Activated CD4-positive, alpha-beta T cell treated with anti-CD3 and anti-CD28 coated beads, Interleukin-2, amount 10 ng/mL, durations not matched to agents 24 days and 14 days (primary cell): ENCODE results near the gene PARD3B. TPM values are rescaled to one million over a fixed set of nuclear protein-coding genes. Genes with fewer than 3 reads are reported as not detected.

Experiments used
- DNase-seq: peaks from one replicate; pipeline ENCODE4 v3.0.0; 2022
- H3K27ac Mint-ChIP-seq: one replicate; pipeline ENCODE4 v1.8.0; 2022; ENCODE audit warnings: mild to moderate bottlenecking, mixed read lengths
- H3K27me3 Mint-ChIP-seq: one replicate; pipeline ENCODE4 v1.8.0; 2022; ENCODE audit warnings: mixed read lengths
- H3K36me3 Mint-ChIP-seq: one replicate; pipeline ENCODE4 v1.8.0; 2022; ENCODE audit warnings: low read depth, mild to moderate bottlenecking, mixed read lengths
- H3K4me1 Mint-ChIP-seq: one replicate; pipeline ENCODE4 v1.8.0; 2021; ENCODE audit warnings: mixed read lengths
- H3K4me3 Mint-ChIP-seq: one replicate; pipeline ENCODE4 v1.8.0; 2022; ENCODE audit warnings: mild to moderate bottlenecking, moderate library complexity, mixed read lengths
- H3K9me3 Mint-ChIP-seq: one replicate; pipeline ENCODE4 v1.8.0; 2021; ENCODE audit warnings: mixed read lengths
- intact Hi-C: fragments of 100-400 bp; cut with micrococcal nuclease; formaldehyde crosslinking; loops from one replicate; pipeline ENCODE4 v1.15.1; 2023
- total RNA-seq: library from RNA; stranded (reverse); gene quantifications from 2 replicates; pipeline ENCODE4 v1.2.3, GENCODE V29; 2022

Gene PARD3B
- total RNA-seq, 1 donor from 2014 or later, result 0.12 TPM

- H3K9me3 Mint-ChIP-seq, result peaks cover 3% of the 10 kb centered on the region
- intact Hi-C loops, result loop anchor here (2.0 kb wide), 2 partner anchors 23 to 25 kb away; no protein-coding TSS in a partner anchor
- H3K4me3 Mint-ChIP-seq, result peak overlapping the region; percentile 36
- H3K27me3 Mint-ChIP-seq, result peaks cover 2% of the 10 kb centered on the region
- no peak for DNase-seq
- H3K4me1 Mint-ChIP-seq, result peaks cover 28% of the 10 kb centered on the region
- H3K27ac Mint-ChIP-seq, result peak overlapping the region; percentile 83
- no peaks in the 10 kb centered on the region for H3K36me3 Mint-ChIP-seq
Measured at GRCh38 chr2:205637779-205638503, 1092.7 kb downstream of the PARD3B start.

- Mint-ChIP-seq H3K36me3 (no peaks in the 10 kb centered on the region), H3K4me3 (no peak overlapping the region), H3K27ac (no peak overlapping the region), H3K27me3 (peaks cover 5% of the 10 kb centered on the region), H3K4me1 (peaks cover 28% of the 10 kb centered on the region), H3K9me3 (peaks cover 3% of the 10 kb centered on the region)
- DNase-seq, result no peak
- intact Hi-C loops, result no loop called here
Measured at GRCh38 chr2:205640716-205641115, 1095.4 kb downstream of the PARD3B start.

GRCh38 chr2:205642599-205643356 lies 1097.5 kb downstream of the PARD3B start:
- Mint-ChIP-seq H3K27me3 (peaks cover 7% of the 10 kb centered on the region), H3K36me3 (no peaks in the 10 kb centered on the region), H3K9me3 (peaks cover 3% of the 10 kb centered on the region), H3K4me1 (peaks cover 18% of the 10 kb centered on the region), H3K27ac (peak overlapping the region; percentile 29), H3K4me3 (no peak overlapping the region)
- DNase-seq, result no peak
- intact Hi-C loops, result no loop called here

- intact Hi-C loops, result no loop called here
- no peaks in the 10 kb centered on the region for H3K36me3 Mint-ChIP-seq
- no peak for DNase-seq
- peaks cover 3% of the 10 kb centered on the region for H3K9me3 Mint-ChIP-seq
- H3K27me3 Mint-ChIP-seq, result peaks cover 8% of the 10 kb centered on the region
- H3K27ac Mint-ChIP-seq, result no peak overlapping the region
- no peak overlapping the region for H3K4me3 Mint-ChIP-seq
- peaks cover 15% of the 10 kb centered on the region for H3K4me1 Mint-ChIP-seq
Measured at GRCh38 chr2:205643391-205643885, 1098.2 kb downstream of the PARD3B start.

GRCh38 chr2:205644018-205644417 lies 1098.7 kb downstream of the PARD3B start:
- Mint-ChIP-seq H3K36me3 (no peaks in the 10 kb centered on the region), H3K4me3 (no peak overlapping the region), H3K27me3 (peaks cover 8% of the 10 kb centered on the region), H3K9me3 (peaks cover 3% of the 10 kb centered on the region), H3K27ac (no peak overlapping the region), H3K4me1 (peaks cover 15% of the 10 kb centered on the region)
- intact Hi-C loops, result no loop called here
- no peak for DNase-seq

GRCh38 chr2:205646680-205647079 lies 1101.4 kb downstream of the PARD3B start:
- Mint-ChIP-seq H3K4me3 (no peak overlapping the region), H3K27ac (no peak overlapping the region), H3K36me3 (no peaks in the 10 kb centered on the region), H3K4me1 (peaks cover 9% of the 10 kb centered on the region), H3K27me3 (peaks cover 10% of the 10 kb centered on the region), H3K9me3 (no peaks in the 10 kb centered on the region)
- intact Hi-C loops, result no loop called here
- DNase-seq, result no peak

- Mint-ChIP-seq H3K4me3 (no peak overlapping the region), H3K9me3 (peaks cover 6% of the 10 kb centered on the region), H3K27ac (no peak overlapping the region), H3K36me3 (no peaks in the 10 kb centered on the region), H3K4me1 (peaks cover 10% of the 10 kb centered on the region), H3K27me3 (peaks cover 5% of the 10 kb centered on the region)
- intact Hi-C loops, result no loop called here
- DNase-seq, result no peak
Measured at GRCh38 chr2:205650450-205650849, 1105.2 kb downstream of the PARD3B start.

GRCh38 chr2:205650931-205651330 lies 1105.7 kb downstream of the PARD3B start:
- intact Hi-C loops, result no loop called here
- Mint-ChIP-seq H3K27me3 (peaks cover 5% of the 10 kb centered on the region), H3K27ac (no peak overlapping the region), H3K36me3 (no peaks in the 10 kb centered on the region), H3K9me3 (peaks cover 6% of the 10 kb centered on the region), H3K4me3 (no peak overlapping the region), H3K4me1 (peaks cover 11% of the 10 kb centered on the region)
- no peak for DNase-seq

- Mint-ChIP-seq H3K36me3 (no peaks in the 10 kb centered on the region), H3K27ac (no peak overlapping the region), H3K9me3 (peaks cover 6% of the 10 kb centered on the region), H3K27me3 (peaks cover 7% of the 10 kb centered on the region), H3K4me3 (no peak overlapping the region), H3K4me1 (peaks cover 11% of the 10 kb centered on the region)
- no peak for DNase-seq
- intact Hi-C loops, result no loop called here
Measured at GRCh38 chr2:205651719-205652118, 1106.4 kb downstream of the PARD3B start.

- Mint-ChIP-seq H3K36me3 (no peaks in the 10 kb centered on the region), H3K4me1 (peaks cover 10% of the 10 kb centered on the region), H3K27ac (peak overlapping the region; percentile 1), H3K27me3 (peaks cover 6% of the 10 kb centered on the region), H3K9me3 (peaks cover 6% of the 10 kb centered on the region), H3K4me3 (no peak overlapping the region)
- no peak for DNase-seq
- intact Hi-C loops, result no loop called here
Measured at GRCh38 chr2:205654878-205655605, 1109.8 kb downstream of the PARD3B start.

- DNase-seq, result no peak
- Mint-ChIP-seq H3K27me3 (peaks cover 6% of the 10 kb centered on the region), H3K4me1 (peaks cover 18% of the 10 kb centered on the region), H3K27ac (no peak overlapping the region), H3K4me3 (no peak overlapping the region), H3K36me3 (no peaks in the 10 kb centered on the region), H3K9me3 (peaks cover 10% of the 10 kb centered on the region)
- intact Hi-C loops, result no loop called here
Measured at GRCh38 chr2:205655779-205656456, 1110.6 kb downstream of the PARD3B start.

GRCh38 chr2:205656461-205656860 lies 1111.2 kb downstream of the PARD3B start:
- H3K27ac Mint-ChIP-seq, result no peak overlapping the region
- no peak overlapping the region for H3K4me3 Mint-ChIP-seq
- intact Hi-C loops, result no loop called here
- H3K9me3 Mint-ChIP-seq, result peaks cover 10% of the 10 kb centered on the region
- DNase-seq, result no peak
- peaks cover 23% of the 10 kb centered on the region for H3K4me1 Mint-ChIP-seq
- H3K36me3 Mint-ChIP-seq, result no peaks in the 10 kb centered on the region
- peaks cover 6% of the 10 kb centered on the region for H3K27me3 Mint-ChIP-seq

- intact Hi-C loops, result no loop called here
- Mint-ChIP-seq H3K27ac (no peak overlapping the region), H3K27me3 (peaks cover 4% of the 10 kb centered on the region), H3K4me1 (peaks cover 26% of the 10 kb centered on the region), H3K36me3 (no peaks in the 10 kb centered on the region), H3K4me3 (no peak overlapping the region), H3K9me3 (peaks cover 10% of the 10 kb centered on the region)
- no peak for DNase-seq
Measured at GRCh38 chr2:205656941-205657340, 1111.7 kb downstream of the PARD3B start.
